SU-DHL-6 (cell line): ENCODE results near the gene WDR75.

Source experiments
- H2AFZ ChIP-seq: fragments of 200-600 bp; sonication (generic); 2 replicates; pipeline ENCODE4 v1.6.1; 2014; ENCODE audit warnings: low read depth, mild to moderate bottlenecking, moderate library complexity, mixed read lengths, antibody characterized with exemption, low read length; ENCODE audit not compliant: severe bottlenecking
- H3F3A ChIP-seq: fragments of 200-600 bp; shearing (Covaris generic); 2 replicates; pipeline ENCODE4 v1.6.0; 2016; ENCODE audit warnings: antibody characterized with exemption, mild to moderate bottlenecking; ENCODE audit not compliant: insufficient read depth
- H3K27ac ChIP-seq: fragments of 200-600 bp; sonication (generic); 2 replicates; pipeline ENCODE4 v1.5.1; 2016; ENCODE audit warnings: low read depth, mild to moderate bottlenecking, low read length, moderate library complexity, mixed read lengths
- H3K27me3 ChIP-seq: fragments of 200-600 bp; sonication (generic), shearing (Covaris generic); 2 replicates; pipeline ENCODE4 v1.6.0; 2014; ENCODE audit warnings: mild to moderate bottlenecking, low read length
- H3K36me3 ChIP-seq: fragments of 200-600 bp; sonication (generic); 2 replicates; pipeline ENCODE4 v1.6.1; 2014; ENCODE audit warnings: mild to moderate bottlenecking, low read length, mixed read lengths
- H3K4me2 ChIP-seq: fragments of 300-600, 200-600 bp; shearing (Covaris generic), sonication (generic); 2 replicates; pipeline ENCODE4 v1.6.0; 2014; ENCODE audit warnings: low read length, low read depth, mild to moderate bottlenecking; ENCODE audit not compliant: poor library complexity, severe bottlenecking
- H3K4me3 ChIP-seq: fragments of 200-600 bp; sonication (generic); 2 replicates; pipeline ENCODE4 v1.5.1; 2014; ENCODE audit warnings: antibody characterized with exemption, low read length, mild to moderate bottlenecking, mixed read lengths; ENCODE audit not compliant: insufficient read depth, poor library complexity, severe bottlenecking
- H3K79me2 ChIP-seq: fragments of 200-600 bp; sonication (generic); 2 replicates; pipeline ENCODE4 v1.6.1; 2014; ENCODE audit warnings: mild to moderate bottlenecking, low read length, moderate library complexity; ENCODE audit not compliant: insufficient read depth
- H3K9ac ChIP-seq: fragments of 200-600 bp; sonication (generic); 2 replicates; pipeline ENCODE4 v1.7.0; 2014; ENCODE audit warnings: mild to moderate bottlenecking, low read length
- H3K9me2 ChIP-seq: fragments of 200-600 bp; sonication (generic); replicated peaks from 2 replicates; pipeline ENCODE4 v1.6.1; 2014; ENCODE audit warnings: low read length; ENCODE audit not compliant: insufficient read depth
- H3K9me3 ChIP-seq: fragments of 200-600 bp; sonication (generic); 2 replicates; pipeline ENCODE4 v1.6.1; 2014; ENCODE audit warnings: low read length, mixed read lengths; ENCODE audit not compliant: insufficient read depth
- H4K20me1 ChIP-seq: fragments of 200-600 bp; sonication (generic); 2 replicates; pipeline ENCODE4 v1.6.1; 2014; ENCODE audit warnings: low read depth, mild to moderate bottlenecking, antibody characterized with exemption, low read length, moderate library complexity, mixed read lengths
- EZH2phosphoT487 ChIP-seq: fragments of 200-600 bp; sonication (generic), shearing (Covaris generic); conservative IDR thresholded peaks from 2 replicates; pipeline ENCODE4 v1.6.1; 2018; ENCODE audit warnings: mild to moderate bottlenecking, antibody characterized with exemption, low read length, moderate library complexity, mixed read lengths
- TF ChIP-seq, protein P1 (sequence below): fragments of 200-600 bp; sonication (generic); IDR thresholded peaks from one replicate; pipeline ENCODE4 v1.5.1; 2017; ENCODE audit warnings: antibody characterized with exemption, mild to moderate bottlenecking, low read length, moderate library complexity; ENCODE audit not compliant: insufficient read depth, poor library complexity, severe bottlenecking

Gene WDR75

DNA sequence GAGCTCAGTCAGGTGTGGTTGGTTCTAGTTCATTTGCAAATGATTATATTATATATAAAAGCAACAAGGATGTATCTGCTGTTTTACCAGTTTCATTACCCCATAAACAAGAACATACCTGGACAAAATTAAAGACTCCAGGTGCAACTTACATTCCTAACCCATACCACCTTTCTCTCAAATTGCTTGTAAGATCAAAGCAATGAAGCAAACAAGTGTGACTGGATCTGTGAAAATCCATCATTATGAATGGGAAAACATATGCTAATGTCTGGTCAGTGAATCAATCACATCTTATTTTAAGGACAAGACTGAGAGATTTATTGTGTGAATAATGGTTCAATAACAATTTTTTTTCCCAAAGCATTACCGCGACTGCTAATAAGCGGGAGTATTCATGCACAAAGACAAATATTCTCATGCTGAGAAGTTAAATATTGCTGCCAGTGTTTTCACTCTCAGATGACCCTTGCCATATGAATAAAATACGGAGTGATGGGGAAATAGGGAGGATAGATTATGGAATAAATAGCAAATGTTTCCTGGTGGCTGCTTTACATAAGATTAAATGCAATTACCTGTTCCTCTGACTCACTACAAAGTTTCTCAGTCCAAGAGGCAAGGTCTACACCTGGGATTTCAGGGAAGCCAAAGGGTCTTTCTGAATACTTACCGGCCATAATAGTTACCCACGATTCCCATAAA, 59.3 kb downstream of the WDR75 start:
- no peak overlapping the region for H2AFZ ChIP-seq
- H3K9me2 ChIP-seq = no peaks in the 10 kb centered on the region
- H4K20me1 ChIP-seq = no peaks in the 10 kb centered on the region
- no peak overlapping the region for H3K27ac ChIP-seq
- H3K9me3 ChIP-seq = no peaks in the 10 kb centered on the region
- no peak for TF ChIP-seq EZH2phosphoT487
- TF ChIP-seq, protein P1, sequence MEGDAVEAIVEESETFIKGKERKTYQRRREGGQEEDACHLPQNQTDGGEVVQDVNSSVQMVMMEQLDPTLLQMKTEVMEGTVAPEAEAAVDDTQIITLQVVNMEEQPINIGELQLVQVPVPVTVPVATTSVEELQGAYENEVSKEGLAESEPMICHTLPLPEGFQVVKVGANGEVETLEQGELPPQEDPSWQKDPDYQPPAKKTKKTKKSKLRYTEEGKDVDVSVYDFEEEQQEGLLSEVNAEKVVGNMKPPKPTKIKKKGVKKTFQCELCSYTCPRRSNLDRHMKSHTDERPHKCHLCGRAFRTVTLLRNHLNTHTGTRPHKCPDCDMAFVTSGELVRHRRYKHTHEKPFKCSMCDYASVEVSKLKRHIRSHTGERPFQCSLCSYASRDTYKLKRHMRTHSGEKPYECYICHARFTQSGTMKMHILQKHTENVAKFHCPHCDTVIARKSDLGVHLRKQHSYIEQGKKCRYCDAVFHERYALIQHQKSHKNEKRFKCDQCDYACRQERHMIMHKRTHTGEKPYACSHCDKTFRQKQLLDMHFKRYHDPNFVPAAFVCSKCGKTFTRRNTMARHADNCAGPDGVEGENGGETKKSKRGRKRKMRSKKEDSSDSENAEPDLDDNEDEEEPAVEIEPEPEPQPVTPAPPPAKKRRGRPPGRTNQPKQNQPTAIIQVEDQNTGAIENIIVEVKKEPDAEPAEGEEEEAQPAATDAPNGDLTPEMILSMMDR = no peak
- H3K4me3 ChIP-seq = no peak overlapping the region
- H3K79me2 ChIP-seq = no peaks in the 10 kb centered on the region
- no peak overlapping the region for H3K9ac ChIP-seq
- no peaks in the 10 kb centered on the region for H3K36me3 ChIP-seq
- H3K27me3 ChIP-seq = no peaks in the 10 kb centered on the region; the same call in 1 of the 2 replicates
- H3K4me2 ChIP-seq = no peak overlapping the region
- H3F3A ChIP-seq = no peaks in the 10 kb centered on the region

- TF ChIP-seq EZH2phosphoT487 = no peak
- TF ChIP-seq, protein P1 = no peak
- Histone ChIP-seq H3K79me2 (no peaks in the 10 kb centered on the region), H3K36me3 (no peaks in the 10 kb centered on the region), H3K9me3 (no peaks in the 10 kb centered on the region), H3F3A (no peaks in the 10 kb centered on the region), H3K9ac (no peak overlapping the region), H3K27me3 (no peaks in the 10 kb centered on the region; the same call in 1 of the 2 replicates), H4K20me1 (no peaks in the 10 kb centered on the region), H3K9me2 (no peaks in the 10 kb centered on the region), H3K4me3 (no peak overlapping the region), H3K4me2 (no peak overlapping the region), H3K27ac (no peak overlapping the region), H2AFZ (no peak overlapping the region)
These were observed 60.2 kb downstream of the WDR75 start for GRCh38 chr2:189501487-189501886.

GRCh38 chr2:189502714-189503113, 61.4 kb downstream of the WDR75 start:
- Histone ChIP-seq H3K79me2 (no peaks in the 10 kb centered on the region), H3K9ac (no peak overlapping the region), H3F3A (no peaks in the 10 kb centered on the region), H3K36me3 (no peaks in the 10 kb centered on the region), H4K20me1 (no peaks in the 10 kb centered on the region), H2AFZ (no peak overlapping the region), H3K4me3 (no peak overlapping the region), H3K9me3 (no peaks in the 10 kb centered on the region), H3K27ac (no peak overlapping the region), H3K9me2 (no peaks in the 10 kb centered on the region), H3K27me3 (no peaks in the 10 kb centered on the region; the same call in 1 of the 2 replicates), H3K4me2 (no peak overlapping the region)
- no peak for TF ChIP-seq EZH2phosphoT487
- TF ChIP-seq, protein P1 = no peak
